ENCODE data around the gene PGM1. TPM values are rescaled to one million over a fixed set of nuclear protein-coding genes. Genes with fewer than 3 reads are reported as not detected.
"Not testable (repeated sequence)": the region's sequence is repeated elsewhere in the genome, so short reads cannot be mapped to it uniquely, and the experiment has no call there.

The PGM1 gene
- total RNA-seq, 6 experiments from 2014 or later = 31.6 to 46.2 (median 32.9) TPM

- H3K27me3 Mint-ChIP-seq (ENCODE audit: insufficient read depth) = no peaks in the 10 kb centered on the region
- H3K4me1 Mint-ChIP-seq (ENCODE audit: low read depth) = no peaks in the 10 kb centered on the region
Observed at GRCh38 chr1:63569640-63570316, 23.4 kb upstream of the PGM1 start.

GRCh38 chr1:63572686-63573085 is 20.5 kb upstream of the PGM1 start:
- H3K9me3 Mint-ChIP-seq; DNase-seq; H3K4me1 Mint-ChIP-seq (ENCODE audit: low read depth); H3K27ac Mint-ChIP-seq; H3K27me3 Mint-ChIP-seq (ENCODE audit: insufficient read depth); H3K4me3 Mint-ChIP-seq; H3K36me3 Mint-ChIP-seq (ENCODE audit: low read depth): not testable (repeated sequence)

More at GRCh38 chr1:63569640-63570316, 23.4 kb upstream of the PGM1 start:
- no peak overlapping the region for H3K4me3 Mint-ChIP-seq
- no peak for DNase-seq
- no peak overlapping the region for H3K27ac Mint-ChIP-seq
- TF ChIP-seq CTCF (IDR thresholded peaks at IDR 0.05) = no peak
- 0 out of 2 replicates have a peak, but pooled peaks cover 1% of the 10 kb centered on the region for H3K36me3 Mint-ChIP-seq (ENCODE audit: low read depth)
- H3K9me3 Mint-ChIP-seq = no peaks in the 10 kb centered on the region

GRCh38 chr1:63574203-63574796 is 18.9 kb upstream of the PGM1 start:
- not testable (repeated sequence) for H3K27ac Mint-ChIP-seq; H3K9me3 Mint-ChIP-seq; DNase-seq; H3K4me3 Mint-ChIP-seq; H3K36me3 Mint-ChIP-seq (ENCODE audit: low read depth); H3K4me1 Mint-ChIP-seq (ENCODE audit: low read depth); H3K27me3 Mint-ChIP-seq (ENCODE audit: insufficient read depth)

GRCh38 chr1:63575340-63575826 is 17.8 kb upstream of the PGM1 start:
- H3K4me1 Mint-ChIP-seq (ENCODE audit: low read depth) = no peaks in the 10 kb centered on the region
- no peak overlapping the region for H3K27ac Mint-ChIP-seq
- no peak overlapping the region for H3K4me3 Mint-ChIP-seq
- H3K36me3 Mint-ChIP-seq (ENCODE audit: low read depth) = peaks cover 7% of the 10 kb centered on the region; the same call in 1 of the 2 replicates
- TF ChIP-seq CTCF (IDR thresholded peaks at IDR 0.05) = peak; percentile 95
- H3K27me3 Mint-ChIP-seq (ENCODE audit: insufficient read depth) = no peaks in the 10 kb centered on the region
- no peaks in the 10 kb centered on the region for H3K9me3 Mint-ChIP-seq
- peak; percentile 11 for DNase-seq

DNA sequence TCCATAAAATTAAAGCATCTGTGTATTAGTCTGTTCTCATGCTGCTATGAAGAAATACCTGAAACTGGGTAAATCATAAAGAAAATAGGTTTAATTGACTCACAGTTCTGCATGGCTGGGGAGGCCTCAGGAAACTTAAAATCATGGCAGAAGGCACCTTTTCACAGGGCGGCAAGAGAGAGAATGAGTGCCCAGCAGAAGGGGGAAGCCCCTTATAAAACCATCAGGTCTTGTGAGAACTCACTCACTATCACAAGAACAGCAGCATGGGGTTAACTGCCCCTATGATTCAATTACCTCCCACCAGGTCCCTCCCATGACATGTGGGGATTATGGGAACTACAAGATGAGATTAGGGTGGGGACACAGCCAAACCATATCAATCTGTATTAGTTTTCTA is 6.9 kb upstream of the PGM1 start:
- peaks cover 14% of the 10 kb centered on the region; the same call in 1 of the 2 replicates for H3K36me3 Mint-ChIP-seq (ENCODE audit: low read depth)
- not testable (repeated sequence) for H3K4me3 Mint-ChIP-seq; H3K9me3 Mint-ChIP-seq; H3K27ac Mint-ChIP-seq; H3K4me1 Mint-ChIP-seq (ENCODE audit: low read depth); DNase-seq; H3K27me3 Mint-ChIP-seq (ENCODE audit: insufficient read depth)

- no peak overlapping the region for H3K4me3 Mint-ChIP-seq
- 0 out of 2 replicates have a peak, but pooled peaks cover 9% of the 10 kb centered on the region for H3K36me3 Mint-ChIP-seq (ENCODE audit: low read depth)
- peaks cover 15% of the 10 kb centered on the region for H3K4me1 Mint-ChIP-seq (ENCODE audit: low read depth)
- no peak for TF ChIP-seq CTCF (IDR thresholded peaks at IDR 0.05)
- H3K27me3 Mint-ChIP-seq (ENCODE audit: insufficient read depth) = no peaks in the 10 kb centered on the region; the same call in 1 of the 2 replicates
- H3K27ac Mint-ChIP-seq = no peak overlapping the region
- no peaks in the 10 kb centered on the region for H3K9me3 Mint-ChIP-seq
- no peak for DNase-seq
Observed at GRCh38 chr1:63590166-63590560, 3.0 kb upstream of the PGM1 start.

Data from HFFc6 (cell line).